GM12878 (cell line): Measurements from ENCODE around the gene SUPT7L. TPM values are rescaled to one million over a fixed set of nuclear protein-coding genes. Genes with fewer than 3 reads are reported as not detected.
"Not testable (repeated sequence)": the region's sequence is repeated elsewhere in the genome, so short reads cannot be mapped to it uniquely, and the experiment has no call there.

Source experiments
- ATAC-seq: fragments of 200-7000 bp; cut with Tn5 transposase; 3 replicates; pipeline ENCODE4 v1.9.1; 2020; ENCODE audit warnings: mild to moderate bottlenecking, moderate library complexity
- BruUV-seq: library from RNA; stranded (reverse); fragments of 400-500 nt; replicated peaks from 2 replicates; lab custom pipeline; 2021; lab: Mats Ljungman, UMichigan
- CTCF ChIA-PET: fragments of 300-600 bp; sonication (Branson Sonifier 250); formaldehyde crosslinking; extraction: SDS; loops from one replicate; lab custom pipeline; 2021; ENCODE audit warnings: inconsistent platforms; lab: Yijun Ruan, JAX
- POLR2A ChIA-PET: fragments of 350-600 bp; formaldehyde crosslinking; extraction: SDS; loops from one replicate; lab custom pipeline; 2021; ENCODE audit warnings: inconsistent platforms; lab: Charles Lee
- RAD21 ChIA-PET: fragments of 300-600 bp; sonication (Branson Sonifier 250); formaldehyde crosslinking; loops from one replicate; lab custom pipeline; 2023; ENCODE audit warnings: antibody characterized with exemption; ENCODE audit not compliant: unreplicated experiment; lab: Charles Lee
- SMC1A ChIA-PET: fragments of 300-600 bp; sonication (Branson Sonifier 250); formaldehyde crosslinking; loops from one replicate; lab custom pipeline; 2023; ENCODE audit not compliant: unreplicated experiment, uncharacterized antibody; lab: Charles Lee
- DNase-seq: peaks from one replicate; pipeline ENCODE4 v3.0.0-alpha.2; 2011; ENCODE audit warnings: low read depth, low spot score
- FAIRE-seq: peaks from 3 replicates; lab custom pipeline; 2011; peaks lifted over from hg19 to GRCh38; lab: Jason Lieb, UNC
- H2AFZ ChIP-seq: 2 replicates; pipeline ENCODE4 v1.6.0; 2011; ENCODE audit warnings: low read depth, low read length, control low read depth; ENCODE audit not compliant: control insufficient read depth
- H3K27ac ChIP-seq: 2 replicates; pipeline ENCODE4 v1.5.1; 2011; ENCODE audit warnings: control low read depth; ENCODE audit not compliant: control insufficient read depth, insufficient read depth
- H3K27me3 ChIP-seq, 2 experiments: replicated peaks in 1 of 2; 2 replicates each; pipeline versions ENCODE4 v1.6.0 to v1.6.1; 2011; ENCODE audit warnings: low read length in 1 of 2; ENCODE audit not compliant: control insufficient read depth in 2 of 2, insufficient read depth in 2 of 2
- H3K36me3 ChIP-seq, 2 experiments: 2 replicates each; pipeline ENCODE4 v1.5.1; 2011; ENCODE audit warnings: low read length in 1 of 2; ENCODE audit not compliant: control insufficient read depth in 2 of 2, insufficient read depth in 2 of 2
- H3K4me1 ChIP-seq: 2 replicates; pipeline ENCODE4 v1.6.1; 2011; ENCODE audit warnings: mild to moderate bottlenecking, low read length, moderate library complexity, mixed read lengths; ENCODE audit not compliant: control insufficient read depth, insufficient read depth
- H3K4me2 ChIP-seq: 2 replicates; pipeline ENCODE4 v1.6.0; 2011; ENCODE audit warnings: control low read depth; ENCODE audit not compliant: control insufficient read depth, insufficient read depth
- H3K4me3 ChIP-seq: fragments of 200-600 bp; sonication (generic); 2 replicates; pipeline ENCODE4 v1.5.1; 2016
- H3K79me2 ChIP-seq: 2 replicates; pipeline ENCODE4 v1.6.0; 2011; ENCODE audit warnings: low read length; ENCODE audit not compliant: control insufficient read depth, insufficient read depth
- H3K9ac ChIP-seq: 2 replicates; pipeline ENCODE4 v1.8.0; 2011; ENCODE audit warnings: low read length, control low read depth, mixed read lengths; ENCODE audit not compliant: control insufficient read depth, insufficient read depth
- H3K9me3 ChIP-seq: replicated peaks from 3 replicates; pipeline ENCODE4 v1.5.1; 2011; ENCODE audit warnings: mild to moderate bottlenecking, low read length; ENCODE audit not compliant: control insufficient read depth, insufficient read depth
- H4K20me1 ChIP-seq: 2 replicates; pipeline ENCODE4 v1.6.0; 2011; ENCODE audit not compliant: control insufficient read depth, insufficient read depth
- ELK1 ChIP-seq: IDR thresholded peaks from 2 replicates; pipeline ENCODE4 v1.6.1; 2012; ENCODE audit warnings: low read depth, low read length, improper control_type of control experiment
- EZH2 ChIP-seq: IDR thresholded peaks from 2 replicates; pipeline ENCODE4 v1.6.1; 2012; ENCODE audit warnings: low read depth, mild to moderate bottlenecking, control low read depth, inconsistent platforms, low read length, borderline replicate concordance; ENCODE audit not compliant: control insufficient read depth
- MTA3 ChIP-seq: IDR thresholded peaks from 2 replicates; pipeline ENCODE4 v1.6.1; 2012; ENCODE audit warnings: low read length, inconsistent platforms, borderline replicate concordance
- ZBED1 ChIP-seq: IDR thresholded peaks from 2 replicates; pipeline ENCODE4 v1.6.1; 2016; ENCODE audit warnings: borderline replicate concordance
- WGBS: methylation state at CpG from one replicate; pipeline ENCODE4 v1.1.6; 2016; ENCODE audit warnings: low lambda C conversion rate; ENCODE audit not compliant: insufficient replicate concordance, insufficient coverage; ENCODE audit errors: missing lambda C conversion rate; 5-methylcytosine and 5-hydroxymethylcytosine counted together
- in situ Hi-C: fragments of 300-500 bp; cut with MboI; formaldehyde crosslinking; loops from 9 replicates; pipeline ENCODE4 v1.14.3; 2018; ENCODE audit warnings: mixed read lengths
- intact Hi-C: fragments of 100-400 bp; cut with micrococcal nuclease; formaldehyde crosslinking; loops from one replicate; pipeline ENCODE4 v1.14.2; 2022; ENCODE audit not compliant: unreplicated experiment
- polyA plus RNA-seq, 11 experiments: library from polyadenylated mRNA; depleted of rRNA in 4 of 11; unstranded in 6 of 11; stranded (reverse) in 5 of 11; fragments of >200 nt; fragmentation: Nextera tagmentation in 4 of 11; fragmentation: Illumina TruSeq in 1 of 11; extraction: Ambion mirVana in 4 of 11; extraction: Trizol in 1 of 11; gene quantifications; 1 replicate in 1 of 11; 2 replicates in 10 of 11; pipeline versions ENCODE4 v1.2.1 to v1.2.3, GENCODE V29; 2011 to 2016; ENCODE audit warnings: inconsistent platforms in 2 of 11, missing spikeins in 2 of 11, low read depth in 1 of 11
- total RNA-seq, 4 experiments: library from RNA; depleted of rRNA in 3 of 4; stranded (reverse); fragments of >200 nt in 3 of 4; fragmentation: Illumina TruSeq in 1 of 4; extraction: Trizol in 1 of 4; gene quantifications; 2 replicates each; pipeline versions ENCODE4 v1.2.1 to v1.2.3, GENCODE V29; 2013 to 2021

Gene SUPT7L
- total and polyA plus RNA-seq, 10 of the 15 experiments (the other 5 are each of a cell fraction or from before 2014, with no cell fraction given): 10.2 to 43.7 (median 21.3) TPM

GRCh38 chr2:27627963-27628766 is 35.2 kb downstream of the SUPT7L start:
- Histone ChIP-seq H3K36me3 (peaks cover 0 to 11% of the 10 kb centered on the region in 2 experiments; a peak in 2 of 4 replicates), H3K9ac (peak overlapping the region; percentile 89; the same call in 1 of the 2 replicates), H2AFZ (peak overlapping the region; percentile 96), H3K4me2 (peak overlapping the region; percentile 46), H3K27me3 (no peaks in the 10 kb centered on the region), H3K9me3 (no peaks in the 10 kb centered on the region), H3K4me1 (peaks cover 7% of the 10 kb centered on the region), H4K20me1 (no peaks in the 10 kb centered on the region), H3K79me2 (peaks cover 10% of the 10 kb centered on the region), H3K27ac (no peak overlapping the region), H3K4me3 (peak overlapping the region; percentile 95)
- no peak for DNase-seq
- in situ Hi-C loops (no loop called here), intact Hi-C loops (loop anchor here (5.0 kb wide), 1 partner anchor 46 kb away; the partner anchor contains the start of gene ZNF512)
- TSS peak; percentile 83 for BruUV-seq
- FAIRE-seq: no peak
- TF ChIP-seq ZBED1: no peak
- no peak for TF ChIP-seq EZH2
- 0 out of 2 replicates have a peak, but pooled peaks have one; percentile 4 for TF ChIP-seq MTA3
- TF ChIP-seq ELK1: no peak
- WGBS: 0% methylated on average over 19 of the region's 21 CpGs
- peak; percentile 60 for ATAC-seq
- POLR2A ChIA-PET: interaction anchor here (1.0 to 1.7 kb wide), 6 partner anchors 35 to 305 kb away, joined by 3 to 5 read pairs (median 4); partner anchors contain the start of genes MPV17, NRBP1, SLC4A1AP and SUPT7L
- RAD21 ChIA-PET: interaction anchor here (0.5 to 1.9 kb wide), 7 partner anchors 19 to 219 kb away, joined by 3 to 5 read pairs (median 3); partner anchors contain the start of genes NRBP1, PPM1G and ZNF512
- SMC1A ChIA-PET: interaction anchor here (1.0 to 2.6 kb wide), 8 partner anchors 8 to 325 kb away, joined by 3 to 9 read pairs (median 3); partner anchors contain the start of gene PPM1G
- CTCF ChIA-PET: interaction anchor here (0.6 to 4.3 kb wide), 6 partner anchors 36 to 545 kb away, joined by 3 to 34 read pairs (median 4); partner anchors contain the start of gene NRBP1

DNA sequence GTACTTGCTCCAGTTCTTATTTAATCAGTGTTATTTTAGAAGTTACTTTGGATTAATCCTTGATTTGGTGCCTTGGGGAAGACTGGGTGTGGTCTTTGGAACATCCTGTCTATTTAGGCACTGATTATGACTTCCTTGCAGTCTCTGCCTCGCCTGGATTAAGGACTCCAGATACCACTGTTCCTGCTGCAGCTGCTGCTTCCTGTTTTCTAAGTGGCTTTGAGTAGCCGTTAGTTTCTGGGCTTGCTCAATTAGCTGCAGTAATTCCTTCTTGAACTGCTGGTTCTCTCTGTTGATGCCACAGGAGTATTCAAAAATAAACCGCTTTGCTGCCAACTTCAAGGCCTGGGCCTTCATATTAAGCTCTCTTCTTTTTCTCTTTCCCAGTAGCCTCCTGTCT is 36.5 kb downstream of the SUPT7L start:
- SMC1A ChIA-PET: interaction anchor here (1.1 to 1.2 kb wide), 3 partner anchors 13 to 197 kb away, joined by 3 read pairs; no protein-coding TSS in a partner anchor
- H4K20me1 ChIP-seq, ATAC-seq, RAD21 ChIA-PET, H3K79me2 ChIP-seq, H3K9ac ChIP-seq, H3K4me3 ChIP-seq, DNase-seq, H3K4me1 ChIP-seq, H3K9me3 ChIP-seq, H2AFZ ChIP-seq, H3K27me3 ChIP-seq, BruUV-seq, in situ Hi-C loops, H3K4me2 ChIP-seq, H3K27ac ChIP-seq: not testable (repeated sequence)
- H3K36me3 ChIP-seq: peaks cover 0 to 20% of the 10 kb centered on the region in 2 experiments; a peak in 3 of 4 replicates
- POLR2A ChIA-PET: interaction anchor here (0.6 to 1.0 kb wide), 2 partner anchors 198 to 273 kb away, joined by 4 to 5 read pairs; partner anchors contain the start of gene NRBP1
- CTCF ChIA-PET: interaction anchor here (4.3 kb wide), 1 partner anchor 56 kb away, joined by 34 read pairs; no protein-coding TSS in a partner anchor
- WGBS: 42% methylated on average over 3 of the region's 3 CpGs
- intact Hi-C loops: loop anchor here (5.0 kb wide), 1 partner anchor 45 kb away; the partner anchor contains the start of gene ZNF512
- peak; percentile 84 for FAIRE-seq

DNA sequence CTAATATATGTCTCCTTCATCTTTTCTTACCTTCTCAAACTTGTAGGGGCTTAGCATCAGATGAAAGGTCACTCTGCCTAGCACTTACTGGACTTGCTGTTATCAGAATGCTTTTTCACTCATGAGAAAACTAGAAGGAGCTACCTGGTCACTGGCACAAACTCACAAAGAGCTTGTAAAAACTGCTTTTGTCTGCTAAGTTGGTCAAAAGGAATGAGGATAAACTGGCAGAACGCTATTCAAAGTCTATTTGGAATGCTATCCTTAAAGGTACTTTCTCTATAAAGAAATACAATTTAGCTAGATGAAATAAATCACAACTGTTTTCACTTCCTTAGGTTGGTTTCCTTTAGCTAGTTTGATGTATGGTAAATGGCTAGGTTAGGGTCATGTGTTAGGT is 37.1 kb downstream of the SUPT7L start:
- H3K9me3 ChIP-seq, SMC1A ChIA-PET, in situ Hi-C loops, H3K9ac ChIP-seq, H3K27me3 ChIP-seq, BruUV-seq, FAIRE-seq, DNase-seq, ATAC-seq, H3K4me2 ChIP-seq, H2AFZ ChIP-seq, RAD21 ChIA-PET, H4K20me1 ChIP-seq, H3K79me2 ChIP-seq, POLR2A ChIA-PET, H3K4me3 ChIP-seq, H3K4me1 ChIP-seq, H3K27ac ChIP-seq: not testable (repeated sequence)
- intact Hi-C loops: loop anchor here (5.0 kb wide), 1 partner anchor 44 kb away; the partner anchor contains the start of gene ZNF512
- H3K36me3 ChIP-seq: peaks cover under 1 to 16% of the 10 kb centered on the region in 2 experiments
- WGBS: 100% methylated on average over 1 of the region's 1 CpG
- CTCF ChIA-PET: interaction anchor here (4.3 kb wide), 1 partner anchor 57 kb away, joined by 34 read pairs; no protein-coding TSS in a partner anchor
